HepG2 (cell line): ENCODE results near the gene ELMOD3. TPM values are rescaled to one million over a fixed set of nuclear protein-coding genes. Genes with fewer than 3 reads are reported as not detected.

ENCODE experiments used
- ASH2L ChIP-seq: fragments of 300-600, 200-600 bp; sonication (generic); IDR thresholded peaks from 2 replicates; pipeline ENCODE4 v1.7.0; 2017; ENCODE audit warnings: low read depth, mild to moderate bottlenecking, moderate library complexity, mixed read lengths, low read length; ENCODE audit not compliant: insufficient read length
- FOXA3 ChIP-seq: IDR thresholded peaks from 2 replicates; pipeline ENCODE4 v1.6.1; 2016; ENCODE audit warnings: missing genetic modification reagents, missing compliant biosample characterization
- GABPB1 ChIP-seq: IDR thresholded peaks from 2 replicates; pipeline ENCODE4 v1.6.1; 2016; ENCODE audit warnings: mild to moderate bottlenecking, missing genetic modification reagents, moderate library complexity, missing compliant biosample characterization
- HNRNPLL ChIP-seq: fragments of 200-400 bp; formaldehyde crosslinking; IDR thresholded peaks from 2 replicates; pipeline ENCODE4 v1.6.1; 2017; ENCODE audit warnings: mild to moderate bottlenecking, low read depth, low read length; ENCODE audit not compliant: poor library complexity, severe bottlenecking
- KAT7 ChIP-seq: IDR thresholded peaks from 2 replicates; pipeline ENCODE4 v1.6.1; 2018; ENCODE audit warnings: borderline replicate concordance, missing compliant biosample characterization
- KMT2B ChIP-seq: IDR thresholded peaks from 2 replicates; pipeline ENCODE4 v1.6.1; 2016; ENCODE audit warnings: missing genetic modification reagents, missing compliant biosample characterization
- MAF1 ChIP-seq: sonication (generic); formaldehyde crosslinking; IDR thresholded peaks from 2 replicates; pipeline ENCODE4 v1.5.0; 2020; ENCODE audit warnings: missing genetic modification reagents, borderline replicate concordance
- RBFOX2 ChIP-seq: fragments of 200-400 bp; formaldehyde crosslinking; IDR thresholded peaks from 2 replicates; pipeline ENCODE4 v1.6.1; 2017; ENCODE audit warnings: low read depth, mild to moderate bottlenecking, low read length
- SMAD1 ChIP-seq: sonication (generic); formaldehyde crosslinking; IDR thresholded peaks from 2 replicates; pipeline ENCODE4 v1.4.0; 2020; ENCODE audit warnings: missing genetic modification reagents, low read depth, mild to moderate bottlenecking, borderline replicate concordance
- SP2 ChIP-seq: sonication (generic); formaldehyde crosslinking; IDR thresholded peaks from 2 replicates; pipeline ENCODE4 v1.5.1; 2020; ENCODE audit warnings: mild to moderate bottlenecking, missing genetic modification reagents
- TBX2 ChIP-seq: sonication (generic); formaldehyde crosslinking; IDR thresholded peaks from 2 replicates; pipeline ENCODE4 v1.5.0; 2020; ENCODE audit warnings: missing genetic modification reagents, mild to moderate bottlenecking, borderline replicate concordance
- TCF7 ChIP-seq: sonication (generic); IDR thresholded peaks from 2 replicates; pipeline ENCODE4 v1.6.1; 2016; ENCODE audit warnings: antibody characterized with exemption, low read depth
- XRCC5 ChIP-seq: fragments of 200-400 bp; formaldehyde crosslinking; optimal IDR thresholded peaks from 2 replicates; pipeline ENCODE3; 2017; ENCODE audit warnings: mild to moderate bottlenecking, low read length
- ZNF12 ChIP-seq: sonication (generic); formaldehyde crosslinking; IDR thresholded peaks from 2 replicates; pipeline ENCODE4 v1.5.0; 2020; ENCODE audit warnings: missing genetic modification reagents
- ZNF24 ChIP-seq: fragments of 450-650 bp; IDR thresholded peaks from 2 replicates; pipeline ENCODE4 v1.6.1; 2017; ENCODE audit warnings: antibody characterized with exemption, mild to moderate bottlenecking
- ZNF335 ChIP-seq: sonication (generic); formaldehyde crosslinking; IDR thresholded peaks from 2 replicates; pipeline ENCODE4 v1.4.0; 2020; ENCODE audit warnings: missing genetic modification reagents
- ZNF33A ChIP-seq: sonication (generic); formaldehyde crosslinking; IDR thresholded peaks from 2 replicates; pipeline ENCODE4 v1.5.1; 2020; ENCODE audit warnings: missing genetic modification reagents, mild to moderate bottlenecking, moderate library complexity, borderline replicate concordance
- ZNF556 ChIP-seq: sonication (generic); formaldehyde crosslinking; IDR thresholded peaks from 2 replicates; pipeline ENCODE4 v1.4.0; 2020; ENCODE audit warnings: mild to moderate bottlenecking, missing genetic modification reagents, borderline replicate concordance
- polyA plus RNA-seq, 8 experiments: library from polyadenylated mRNA; depleted of rRNA in 3 of 8; stranded (reverse) in 7 of 8; unstranded in 1 of 8; fragments of >200 nt; fragmentation: Illumina TruSeq in 4 of 8; extraction: Trizol in 4 of 8; gene quantifications; 2 replicates each; pipeline versions ENCODE4 v1.2.1 to v1.2.3, GENCODE V29; 2011 to 2016; ENCODE audit warnings: low read depth in 4 of 8, missing spikeins in 1 of 8, mixed read lengths in 1 of 8; ENCODE audit not compliant: insufficient read depth in 1 of 8
- total RNA-seq, 5 experiments: library from RNA; depleted of rRNA; stranded (reverse); fragments of >200 nt; fragmentation: Illumina TruSeq; extraction: Trizol; gene quantifications; 2 replicates each; pipeline ENCODE4 v1.2.3, GENCODE V29; 2016; ENCODE audit warnings: low read depth in 1 of 5
- TF ChIP-seq, protein P1 (sequence below): sonication (generic); formaldehyde crosslinking; IDR thresholded peaks from 2 replicates; pipeline ENCODE4 v1.9.0; 2021; ENCODE audit warnings: missing genetic modification reagents, borderline replicate concordance
- TF ChIP-seq, protein P2 (sequence below): IDR thresholded peaks from 2 replicates; pipeline ENCODE4 v1.6.1; 2012; ENCODE audit warnings: low read depth, low read length, improper control_type of control experiment
- TF ChIP-seq, protein P3 (sequence below): sonication (generic); formaldehyde crosslinking; IDR thresholded peaks from 2 replicates; pipeline ENCODE4 v1.5.0; 2020; ENCODE audit warnings: missing genetic modification reagents
- TF ChIP-seq, protein P4 (sequence below): IDR thresholded peaks from 2 replicates; pipeline ENCODE4 v1.6.1; 2016; ENCODE audit warnings: mild to moderate bottlenecking, missing biosample characterization, missing genetic modification reagents
- TF ChIP-seq, protein P5 (sequence below): sonication (generic); formaldehyde crosslinking; IDR thresholded peaks from 2 replicates; pipeline ENCODE4 v1.4.0; 2020; ENCODE audit warnings: missing genetic modification reagents

ELMOD3 gene
- total and polyA plus RNA-seq, 2 of the 13 experiments (the other 11 are each of a cell fraction or from before 2014, with no cell fraction given): 13.3 to 19.5 TPM

DNA sequence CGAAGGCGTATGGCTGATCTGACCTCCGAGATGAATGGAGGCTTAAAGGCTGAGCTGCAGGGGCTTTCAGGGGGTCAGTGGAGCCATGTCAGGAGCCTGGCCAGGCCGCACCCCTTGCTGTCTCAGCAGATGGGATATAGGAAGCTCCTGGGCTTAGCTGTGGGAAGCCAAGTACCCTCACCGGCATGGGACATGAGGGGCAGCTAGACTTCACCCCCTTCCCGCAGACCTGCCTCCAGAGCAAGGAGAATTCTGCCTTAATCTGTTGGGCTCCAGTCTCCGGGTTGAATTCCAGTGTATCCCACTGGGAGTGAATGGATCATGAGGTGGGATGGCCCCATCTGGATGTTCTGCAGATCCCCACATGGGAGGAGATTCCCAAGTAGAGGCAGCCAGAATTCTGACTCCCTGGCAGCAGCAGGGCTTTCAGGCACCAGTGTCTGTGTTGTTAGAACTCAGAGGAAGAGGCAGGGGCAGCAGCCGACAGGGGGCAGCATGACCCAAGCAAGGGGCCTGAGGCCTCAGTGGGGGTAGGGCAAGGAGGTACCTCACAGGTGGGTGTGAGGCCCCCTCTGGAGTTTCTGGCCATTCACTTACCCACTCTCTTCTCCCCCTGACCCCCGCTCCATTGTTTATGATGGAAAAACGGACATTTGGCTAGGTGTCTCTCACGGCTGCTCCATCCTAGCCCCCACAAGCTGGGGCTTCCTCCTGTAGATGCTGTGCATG, 36.5 kb downstream of the ELMOD3 start (continued):
- TF ChIP-seq ZNF556 (CRISPR knock-in tag): peak; percentile 91; the same call in 1 of the 2 replicates
- no peak for TF ChIP-seq SP2 (CRISPR knock-in tag)
- TF ChIP-seq KAT7 (CRISPR knock-in tag): no peak
- TF ChIP-seq FOXA3: peak; percentile 50; the same call in 1 of the 2 replicates
- TF ChIP-seq, protein P1, sequence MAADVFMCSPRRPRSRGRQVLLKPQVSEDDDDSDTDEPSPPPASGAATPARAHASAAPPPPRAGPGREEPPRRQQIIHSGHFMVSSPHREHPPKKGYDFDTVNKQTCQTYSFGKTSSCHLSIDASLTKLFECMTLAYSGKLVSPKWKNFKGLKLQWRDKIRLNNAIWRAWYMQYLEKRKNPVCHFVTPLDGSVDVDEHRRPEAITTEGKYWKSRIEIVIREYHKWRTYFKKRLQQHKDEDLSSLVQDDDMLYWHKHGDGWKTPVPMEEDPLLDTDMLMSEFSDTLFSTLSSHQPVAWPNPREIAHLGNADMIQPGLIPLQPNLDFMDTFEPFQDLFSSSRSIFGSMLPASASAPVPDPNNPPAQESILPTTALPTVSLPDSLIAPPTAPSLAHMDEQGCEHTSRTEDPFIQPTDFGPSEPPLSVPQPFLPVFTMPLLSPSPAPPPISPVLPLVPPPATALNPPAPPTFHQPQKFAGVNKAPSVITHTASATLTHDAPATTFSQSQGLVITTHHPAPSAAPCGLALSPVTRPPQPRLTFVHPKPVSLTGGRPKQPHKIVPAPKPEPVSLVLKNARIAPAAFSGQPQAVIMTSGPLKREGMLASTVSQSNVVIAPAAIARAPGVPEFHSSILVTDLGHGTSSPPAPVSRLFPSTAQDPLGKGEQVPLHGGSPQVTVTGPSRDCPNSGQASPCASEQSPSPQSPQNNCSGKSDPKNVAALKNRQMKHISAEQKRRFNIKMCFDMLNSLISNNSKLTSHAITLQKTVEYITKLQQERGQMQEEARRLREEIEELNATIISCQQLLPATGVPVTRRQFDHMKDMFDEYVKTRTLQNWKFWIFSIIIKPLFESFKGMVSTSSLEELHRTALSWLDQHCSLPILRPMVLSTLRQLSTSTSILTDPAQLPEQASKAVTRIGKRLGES (CRISPR knock-in tag): no peak
- TF ChIP-seq ZNF12: no peak
- TF ChIP-seq GABPB1 (CRISPR knock-in tag): peak; percentile 42; the same call in 1 of the 2 replicates
- no peak for TF ChIP-seq MAF1 (CRISPR knock-in tag)
- peak; percentile 48; the same call in 1 of the 2 replicates for TF ChIP-seq TBX2 (CRISPR knock-in tag)
- TF ChIP-seq KMT2B (CRISPR knock-in tag): no peak
- no peak for TF ChIP-seq ZNF33A
- TF ChIP-seq HNRNPLL: no peak
- TF ChIP-seq ASH2L: no peak
- peak; percentile 84 for TF ChIP-seq XRCC5
- TF ChIP-seq, protein P2, sequence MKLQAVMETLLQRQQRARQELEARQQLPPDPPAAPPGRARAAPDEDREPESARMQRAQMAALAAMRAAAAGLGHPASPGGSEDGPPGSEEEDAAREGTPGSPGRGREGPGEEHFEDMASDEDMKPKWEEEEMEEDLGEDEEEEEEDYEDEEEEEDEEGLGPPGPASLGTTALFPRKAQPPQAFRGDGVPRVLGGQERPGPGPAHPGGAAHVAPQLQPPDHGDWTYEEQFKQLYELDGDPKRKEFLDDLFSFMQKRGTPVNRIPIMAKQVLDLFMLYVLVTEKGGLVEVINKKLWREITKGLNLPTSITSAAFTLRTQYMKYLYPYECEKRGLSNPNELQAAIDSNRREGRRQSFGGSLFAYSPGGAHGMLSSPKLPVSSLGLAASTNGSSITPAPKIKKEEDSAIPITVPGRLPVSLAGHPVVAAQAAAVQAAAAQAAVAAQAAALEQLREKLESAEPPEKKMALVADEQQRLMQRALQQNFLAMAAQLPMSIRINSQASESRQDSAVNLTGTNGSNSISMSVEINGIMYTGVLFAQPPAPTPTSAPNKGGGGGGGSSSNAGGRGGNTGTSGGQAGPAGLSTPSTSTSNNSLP: no peak; the same call in 1 of the 2 replicates
- TF ChIP-seq ZNF24: no peak
- TF ChIP-seq, protein P3, sequence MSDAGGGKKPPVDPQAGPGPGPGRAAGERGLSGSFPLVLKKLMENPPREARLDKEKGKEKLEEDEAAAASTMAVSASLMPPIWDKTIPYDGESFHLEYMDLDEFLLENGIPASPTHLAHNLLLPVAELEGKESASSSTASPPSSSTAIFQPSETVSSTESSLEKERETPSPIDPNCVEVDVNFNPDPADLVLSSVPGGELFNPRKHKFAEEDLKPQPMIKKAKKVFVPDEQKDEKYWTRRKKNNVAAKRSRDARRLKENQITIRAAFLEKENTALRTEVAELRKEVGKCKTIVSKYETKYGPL: no peak
- no peak for TF ChIP-seq TCF7
- TF ChIP-seq, protein P4, sequence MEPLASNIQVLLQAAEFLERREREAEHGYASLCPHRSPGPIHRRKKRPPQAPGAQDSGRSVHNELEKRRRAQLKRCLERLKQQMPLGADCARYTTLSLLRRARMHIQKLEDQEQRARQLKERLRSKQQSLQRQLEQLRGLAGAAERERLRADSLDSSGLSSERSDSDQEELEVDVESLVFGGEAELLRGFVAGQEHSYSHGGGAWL (CRISPR knock-in tag): no peak
- TF ChIP-seq, protein P5, sequence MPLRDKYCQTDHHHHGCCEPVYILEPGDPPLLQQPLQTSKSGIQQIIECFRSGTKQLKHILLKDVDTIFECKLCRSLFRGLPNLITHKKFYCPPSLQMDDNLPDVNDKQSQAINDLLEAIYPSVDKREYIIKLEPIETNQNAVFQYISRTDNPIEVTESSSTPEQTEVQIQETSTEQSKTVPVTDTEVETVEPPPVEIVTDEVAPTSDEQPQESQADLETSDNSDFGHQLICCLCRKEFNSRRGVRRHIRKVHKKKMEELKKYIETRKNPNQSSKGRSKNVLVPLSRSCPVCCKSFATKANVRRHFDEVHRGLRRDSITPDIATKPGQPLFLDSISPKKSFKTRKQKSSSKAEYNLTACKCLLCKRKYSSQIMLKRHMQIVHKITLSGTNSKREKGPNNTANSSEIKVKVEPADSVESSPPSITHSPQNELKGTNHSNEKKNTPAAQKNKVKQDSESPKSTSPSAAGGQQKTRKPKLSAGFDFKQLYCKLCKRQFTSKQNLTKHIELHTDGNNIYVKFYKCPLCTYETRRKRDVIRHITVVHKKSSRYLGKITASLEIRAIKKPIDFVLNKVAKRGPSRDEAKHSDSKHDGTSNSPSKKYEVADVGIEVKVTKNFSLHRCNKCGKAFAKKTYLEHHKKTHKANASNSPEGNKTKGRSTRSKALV: no peak
- no peak for TF ChIP-seq SMAD1
- no peak for TF ChIP-seq ZNF335 (CRISPR knock-in tag)
- TF ChIP-seq RBFOX2: no peak
